GM23338 (cell line): ENCODE data around the gene RCL1. TPM values are rescaled to one million over a fixed set of nuclear protein-coding genes. Genes with fewer than 3 reads are reported as not detected.

Source experiments
- ATAC-seq: fragments of 200-7000 bp; cut with Tn5 transposase; 3 replicates; pipeline ENCODE4 v1.9.1; 2020
- DNase-seq: peaks from one replicate; pipeline ENCODE4 v3.0.0-alpha.2; 2015; ENCODE audit warnings: low spot score
- H2AFZ ChIP-seq: fragments of 200-600 bp; sonication (generic); 2 replicates; pipeline ENCODE4 v1.8.0; 2016; ENCODE audit warnings: antibody characterized with exemption, mild to moderate bottlenecking, moderate library complexity
- H3F3A ChIP-seq: fragments of 200-600 bp; sonication (generic); replicated peaks from 2 replicates; pipeline ENCODE4 v1.8.0; 2017; ENCODE audit warnings: antibody characterized with exemption, mixed run types, low read depth
- H3K27ac ChIP-seq: fragments of 200-600 bp; sonication (generic); 2 replicates; pipeline ENCODE4 v1.6.1; 2016; ENCODE audit warnings: low read depth
- H3K27me3 ChIP-seq: fragments of 200-600 bp; sonication (generic); 2 replicates; pipeline ENCODE4 v1.8.0; 2016; ENCODE audit warnings: mild to moderate bottlenecking, mixed run types, moderate library complexity; ENCODE audit not compliant: insufficient read depth
- H3K36me3 ChIP-seq: fragments of 200-600 bp; sonication (generic); 2 replicates; pipeline ENCODE4 v1.8.0; 2016; ENCODE audit warnings: mild to moderate bottlenecking; ENCODE audit not compliant: insufficient read depth
- H3K4me1 ChIP-seq: fragments of 200-600 bp; sonication (generic); 2 replicates; pipeline ENCODE4 v1.8.0; 2016; ENCODE audit warnings: mild to moderate bottlenecking, moderate library complexity; ENCODE audit not compliant: insufficient read depth
- H3K4me2 ChIP-seq: fragments of 200-600 bp; sonication (generic); 2 replicates; pipeline ENCODE4 v1.7.1; 2017; ENCODE audit warnings: mixed run types
- H3K4me3 ChIP-seq: fragments of 200-600 bp; sonication (generic); 2 replicates; pipeline ENCODE4 v1.6.1; 2016; ENCODE audit warnings: mixed run types
- H3K79me2 ChIP-seq: fragments of 200-600 bp; sonication (generic); replicated peaks from 2 replicates; pipeline ENCODE4 v1.8.0; 2017; ENCODE audit warnings: mild to moderate bottlenecking; ENCODE audit not compliant: insufficient read depth
- H3K9me2 ChIP-seq: fragments of 200-600 bp; sonication (generic); 2 replicates; pipeline ENCODE4 v1.8.0; 2017; ENCODE audit not compliant: insufficient read depth
- H4K20me1 ChIP-seq: fragments of 200-600 bp; sonication (generic); replicated peaks from 2 replicates; pipeline ENCODE4 v1.8.0; 2017; ENCODE audit warnings: mild to moderate bottlenecking; ENCODE audit not compliant: insufficient read depth
- H3K27ac Mint-ChIP-seq: 2 replicates; pipeline ENCODE4 v1.8.0; 2020; ENCODE audit warnings: inconsistent platforms, mild to moderate bottlenecking, moderate library complexity, mixed read lengths
- H3K27me3 Mint-ChIP-seq: 3 replicates; pipeline ENCODE4 v1.8.0; 2022; ENCODE audit warnings: low read depth, mild to moderate bottlenecking, moderate library complexity, mixed read lengths, inconsistent platforms; ENCODE audit not compliant: insufficient read depth, poor library complexity
- H3K36me3 Mint-ChIP-seq: 3 replicates; pipeline ENCODE4 v1.8.0; 2021; ENCODE audit warnings: low read depth, mild to moderate bottlenecking, inconsistent platforms, moderate library complexity, mixed read lengths
- H3K4me1 Mint-ChIP-seq: 3 replicates; pipeline ENCODE4 v1.8.0; 2020; ENCODE audit warnings: mild to moderate bottlenecking, inconsistent platforms, mixed read lengths
- H3K4me3 Mint-ChIP-seq: 3 replicates; pipeline ENCODE4 v1.8.0; 2021; ENCODE audit warnings: moderate library complexity, mild to moderate bottlenecking, inconsistent platforms, mixed read lengths
- H3K9me3 Mint-ChIP-seq: 3 replicates; pipeline ENCODE4 v1.8.0; 2020; ENCODE audit warnings: moderate library complexity, mild to moderate bottlenecking, inconsistent platforms, mixed read lengths
- CREB1 ChIP-seq: fragments of 250-450 bp; sonication (Bioruptor Pico); IDR thresholded peaks from 2 replicates; pipeline ENCODE4 v1.5.0; 2020; ENCODE audit warnings: low read depth, mild to moderate bottlenecking, moderate library complexity
- CTCF ChIP-seq, 2 experiments: fragments of 200-600 bp in 1 of 2; sonication (generic) in 1 of 2; conservative IDR thresholded peaks; 2 replicates each; pipeline versions ENCODE4 v1.5.1 to v1.6.1; 2016 to 2017; ENCODE audit warnings: antibody characterized with exemption in 2 of 2, low read depth in 2 of 2, mild to moderate bottlenecking in 2 of 2, moderate library complexity in 1 of 2
- ETS1 ChIP-seq: IDR thresholded peaks from 2 replicates; pipeline ENCODE4 v1.6.1; 2016; ENCODE audit warnings: antibody characterized with exemption
- EZH2 ChIP-seq: fragments of 200-600 bp; sonication (generic); IDR thresholded peaks from one replicate; pipeline ENCODE4 v1.8.0; 2017; ENCODE audit warnings: antibody characterized with exemption, mild to moderate bottlenecking, low read depth; ENCODE audit not compliant: unreplicated experiment
- EZH2phosphoT487 ChIP-seq: fragments of 200-600 bp; sonication (generic); IDR thresholded peaks from one replicate; pipeline ENCODE4 v1.8.1; 2018; ENCODE audit warnings: antibody characterized with exemption; ENCODE audit not compliant: unreplicated experiment
- JUNB ChIP-seq: IDR thresholded peaks from one replicate; pipeline ENCODE4 v1.6.1; 2016; ENCODE audit warnings: antibody characterized with exemption; ENCODE audit not compliant: unreplicated experiment
- NANOG ChIP-seq: IDR thresholded peaks from 2 replicates; pipeline ENCODE4 v1.6.1; 2016; ENCODE audit warnings: antibody characterized with exemption, borderline replicate concordance
- POLR2AphosphoS5 ChIP-seq: IDR thresholded peaks from 2 replicates; pipeline ENCODE4 v1.6.1; 2016; ENCODE audit warnings: antibody characterized with exemption, low read depth
- REST ChIP-seq: IDR thresholded peaks from one replicate; pipeline ENCODE4 v1.6.1; 2018; ENCODE audit warnings: antibody characterized with exemption; ENCODE audit not compliant: unreplicated experiment
- STAT1 ChIP-seq: IDR thresholded peaks from one replicate; pipeline ENCODE4 v1.6.1; 2016; ENCODE audit warnings: antibody characterized with exemption; ENCODE audit not compliant: unreplicated experiment
- ZNF114 ChIP-seq: fragments of 250-450 bp; sonication (Bioruptor Pico); IDR thresholded peaks from 2 replicates; pipeline ENCODE4 v1.5.0; 2020; ENCODE audit warnings: mild to moderate bottlenecking, moderate library complexity
- ZNF331 ChIP-seq: fragments of 250-450 bp; sonication (Bioruptor Pico); IDR thresholded peaks from 2 replicates; pipeline ENCODE4 v1.5.0; 2020; ENCODE audit warnings: low read depth, mild to moderate bottlenecking, moderate library complexity
- ZNF462 ChIP-seq: fragments of 250-450 bp; sonication (Bioruptor Pico); IDR thresholded peaks from 2 replicates; pipeline ENCODE4 v1.5.0; 2020; ENCODE audit warnings: mild to moderate bottlenecking, moderate library complexity
- polyA plus RNA-seq: library from polyadenylated mRNA; unstranded; fragments of >200 nt; fragmentation: Nextera tagmentation; extraction: Ambion mirVana; gene quantifications from 2 replicates; pipeline ENCODE4 v1.2.1, GENCODE V29; 2016
- total RNA-seq: library from RNA; depleted of rRNA; stranded (reverse); fragments of >200 nt; shearing (Covaris generic); gene quantifications from 2 replicates; pipeline ENCODE4 v1.2.3, GENCODE V29; 2014

The RCL1 gene
- total and polyA plus RNA-seq, 2 experiments from 2014 or later: 19.3 to 41.2 TPM

- Histone ChIP-seq H3K4me1 (peaks cover 7% of the 10 kb centered on the region; the same call in 1 of the 2 replicates), H3K9me2 (no peaks in the 10 kb centered on the region), H3K36me3 (no peaks in the 10 kb centered on the region), H3K27ac (no peak overlapping the region), H3F3A (no peaks in the 10 kb centered on the region), H4K20me1 (no peaks in the 10 kb centered on the region), H3K79me2 (no peaks in the 10 kb centered on the region), H3K27me3 (no peaks in the 10 kb centered on the region), H3K4me2 (no peak overlapping the region), H3K4me3 (no peak overlapping the region), H2AFZ (no peak overlapping the region)
- peaks cover 16% of the 10 kb centered on the region for H3K4me1 Mint-ChIP-seq
- TF ChIP-seq ZNF114 (CRISPR knock-in tag) (no peak), EZH2phosphoT487 (no peak), CTCF (conservative IDR thresholded peaks at IDR 0.05; ENCODE audit: low read depth in 2 of 2) (no peak), STAT1 (no peak), ETS1 (no peak), CREB1 (CRISPR knock-in tag) (no peak), EZH2 (no peak), ZNF331 (CRISPR knock-in tag) (no peak), NANOG (no peak), REST (no peak), POLR2AphosphoS5 (no peak), ZNF462 (CRISPR knock-in tag) (no peak), JUNB (no peak)
- H3K36me3 Mint-ChIP-seq: peaks cover 4% of the 10 kb centered on the region; the same call in 1 of the 3 replicates
- H3K4me3 Mint-ChIP-seq: no peak overlapping the region
- H3K9me3 Mint-ChIP-seq: peaks cover 11% of the 10 kb centered on the region; the same call in 2 of the 3 replicates
- no peak for ATAC-seq
- H3K27me3 Mint-ChIP-seq: peaks cover 2% of the 10 kb centered on the region
- DNase-seq: no peak
- no peak overlapping the region for H3K27ac Mint-ChIP-seq
Measured at GRCh38 chr9:4904322-4905134, 111.8 kb downstream of the RCL1 start.
